ENCODE results near the gene FAXDC2.

GRCh38 chr5:154884424-154884823, 34.0 kb upstream of the FAXDC2 start:
- TF ChIP-seq CTCF (IDR thresholded peaks at IDR 0.05) (no peak), TCF7L2 (IDR thresholded peaks at IDR 0.05; ENCODE audit: low read depth, low read length) (no peak), POLR2AphosphoS5 (IDR thresholded peaks at IDR 0.05; ENCODE audit: low read depth, low read length) (no peak)
